GM18498 (cell line): ENCODE results near the gene C1orf198.
"Not testable (repeated sequence)": the region's sequence is repeated elsewhere in the genome, so short reads cannot be mapped to it uniquely, and the experiment has no call there.

Source experiments
- ATAC-seq: cut with Tn5 transposase; IDR thresholded peaks from one replicate; pipeline ENCODE4 v1.9.1; 2021; ENCODE audit warnings: mild to moderate bottlenecking, moderate library complexity; ENCODE audit not compliant: unreplicated experiment

Gene C1orf198

DNA sequence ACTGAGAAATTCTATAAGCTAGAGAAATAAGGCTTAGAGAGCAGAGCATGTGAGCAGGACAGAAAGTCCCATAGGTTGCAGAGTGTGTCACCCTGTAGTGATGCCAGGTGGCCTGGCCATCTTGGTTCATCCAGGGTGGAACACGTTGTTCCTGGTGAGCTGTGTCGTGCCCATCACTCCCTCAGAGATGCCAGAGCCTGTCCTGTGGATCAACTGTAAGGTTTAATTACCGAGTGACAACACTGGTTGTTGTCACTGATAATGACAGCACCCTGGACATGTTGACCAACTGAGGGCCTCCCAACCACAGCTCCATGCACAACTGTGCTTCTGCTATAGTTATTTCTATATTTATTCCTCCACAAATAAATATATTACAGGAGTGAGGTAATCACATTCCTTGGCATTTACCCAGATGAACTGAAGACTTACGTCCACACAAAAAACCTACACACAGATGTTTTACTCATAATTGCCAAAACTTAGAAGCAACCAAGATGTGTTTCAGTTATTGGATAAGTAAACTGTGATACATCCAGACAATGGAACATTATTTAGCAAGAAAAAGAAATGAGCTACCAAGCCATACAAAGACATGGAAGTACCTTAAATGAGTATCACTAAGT, 6.2 kb downstream of the C1orf198 start:
- ATAC-seq, result no peak

DNA sequence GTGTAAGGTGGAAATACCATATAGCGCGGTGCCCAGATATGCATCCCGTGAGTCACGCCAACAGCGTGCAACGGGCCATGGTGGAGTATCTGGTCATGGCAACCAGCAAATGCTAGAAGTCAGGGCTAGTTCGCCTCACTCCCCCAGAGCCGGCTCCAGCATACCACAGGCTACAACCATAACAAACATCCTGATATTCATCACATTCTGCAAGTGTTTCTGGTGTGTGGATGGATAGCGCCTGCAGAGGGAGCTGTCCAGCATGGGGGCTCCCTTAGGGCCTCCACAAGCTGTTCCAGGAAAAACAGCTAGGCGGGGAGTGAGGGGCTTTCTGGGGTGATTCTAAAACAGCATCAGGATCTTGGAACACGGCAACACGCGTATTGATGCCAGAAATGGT, 6.8 kb downstream of the C1orf198 start:
- no peak for ATAC-seq

DNA sequence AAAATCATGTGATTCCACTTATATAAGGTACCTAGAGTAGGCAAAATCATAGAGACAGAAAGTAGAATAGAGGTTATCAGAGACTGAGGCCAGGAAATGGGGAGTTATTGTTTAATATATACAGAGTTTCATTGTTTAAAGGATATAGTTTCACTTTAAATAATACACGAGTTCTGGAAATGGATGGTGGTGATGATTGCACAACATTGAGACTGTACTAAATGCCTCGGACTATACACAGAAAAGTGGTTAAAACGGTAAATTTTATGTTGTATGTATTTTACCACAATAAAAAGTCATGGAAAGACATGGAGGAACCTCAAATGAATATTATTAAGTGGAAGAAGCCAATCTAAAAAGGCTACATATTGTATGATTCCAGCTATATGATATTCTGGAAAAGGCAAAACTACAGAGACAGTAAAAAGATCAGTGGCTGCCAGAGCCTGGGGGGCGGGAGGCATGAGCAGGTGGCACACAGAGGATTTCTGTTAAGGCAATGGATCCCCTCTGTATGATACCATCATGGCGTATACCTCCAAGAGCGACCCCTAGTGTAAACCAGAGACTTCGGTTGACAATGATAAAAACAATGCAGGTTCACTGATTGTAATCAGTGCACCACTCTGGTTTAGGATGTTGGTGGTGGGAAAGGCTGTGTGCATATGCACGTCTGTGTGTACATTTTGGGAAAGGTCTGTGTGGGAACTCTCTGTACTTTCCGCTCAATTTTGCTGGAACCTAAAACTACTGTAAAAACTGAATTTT, 7.5 kb downstream of the C1orf198 start:
- ATAC-seq, result no peak

DNA sequence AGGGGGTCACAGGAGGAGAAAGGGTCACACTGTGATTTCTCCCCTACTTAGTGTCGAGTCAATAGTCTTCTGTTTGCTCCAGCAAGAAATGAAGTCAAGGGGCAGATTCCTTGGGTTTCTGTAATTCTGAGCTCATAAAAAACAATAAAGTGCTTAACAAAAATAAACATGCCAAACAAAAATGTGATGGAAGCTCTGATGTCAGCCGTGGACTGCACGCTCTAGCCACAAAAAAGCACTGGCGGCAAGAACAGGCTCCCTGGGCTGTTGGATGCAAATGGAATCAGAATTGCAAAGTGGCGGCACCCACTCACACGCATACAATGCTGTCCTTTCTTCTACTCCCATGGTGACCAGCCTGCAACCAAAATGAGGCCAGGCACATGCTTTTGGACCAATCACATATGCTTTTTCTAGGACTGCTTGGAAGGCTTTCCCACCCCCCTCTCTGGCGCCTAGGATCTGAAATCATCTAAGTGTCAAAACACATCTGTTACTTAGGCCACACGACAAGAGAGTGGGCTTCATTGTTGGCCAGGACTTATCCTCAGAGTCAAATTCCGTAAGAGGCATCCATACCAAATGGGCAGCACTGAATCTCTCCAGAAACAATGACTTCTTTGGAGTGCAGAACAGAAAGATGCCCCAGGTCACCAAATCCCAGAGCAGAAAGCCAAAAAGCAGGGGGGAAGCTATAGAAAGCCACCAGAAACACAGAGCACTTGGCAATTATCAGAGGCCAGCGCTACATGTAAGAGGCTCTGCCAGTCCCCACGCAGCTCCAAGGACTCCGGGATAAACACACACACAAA, 9.2 kb downstream of the C1orf198 start:
- no peak for ATAC-seq

DNA sequence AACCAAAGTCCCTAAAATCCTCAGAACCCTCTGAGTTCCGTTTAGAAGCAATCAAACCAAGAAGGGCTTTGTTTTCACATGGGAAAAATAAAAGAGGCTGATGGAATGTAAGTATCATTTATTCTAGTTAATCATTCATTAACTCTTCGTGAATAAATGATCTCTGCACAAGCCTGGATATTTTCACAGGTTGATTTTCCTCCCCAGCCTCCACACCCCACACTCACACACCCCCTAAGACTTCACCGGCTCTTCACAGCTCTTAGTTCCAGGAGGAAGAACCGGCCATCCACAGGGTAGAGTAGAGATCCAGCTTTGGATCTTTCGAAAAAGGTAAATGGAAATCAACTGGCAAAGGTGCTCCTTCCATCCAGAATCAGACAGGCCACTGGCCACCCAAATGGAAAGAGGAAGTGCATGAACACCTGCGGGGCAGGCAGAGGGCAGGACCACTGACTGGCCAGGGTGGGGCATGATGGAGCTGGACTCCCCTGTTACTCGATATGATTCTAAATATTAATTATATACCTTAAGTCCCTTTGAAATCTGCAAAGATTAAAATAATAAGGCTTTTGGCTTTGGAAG, 10.0 kb downstream of the C1orf198 start:
- no peak for ATAC-seq

DNA sequence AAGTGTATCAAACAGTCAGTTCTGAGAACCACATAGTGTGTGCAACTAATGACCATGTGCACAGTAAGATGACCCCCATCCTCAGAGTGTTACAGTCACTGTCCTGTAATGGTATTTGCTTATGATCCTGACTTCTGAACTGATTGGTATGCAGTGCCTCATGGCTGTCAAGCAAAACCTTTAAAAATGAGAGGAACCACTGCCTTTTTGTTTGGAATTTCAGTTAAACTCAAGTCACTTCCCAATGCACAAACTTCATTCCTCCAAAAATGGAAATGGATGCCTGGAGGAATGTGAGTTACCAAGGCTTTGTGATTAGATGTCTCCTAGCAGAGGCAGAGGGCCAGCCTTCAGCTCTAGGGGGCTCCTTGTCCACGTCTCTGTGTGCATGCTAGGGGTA, 10.5 kb downstream of the C1orf198 start:
- ATAC-seq, result no peak

DNA sequence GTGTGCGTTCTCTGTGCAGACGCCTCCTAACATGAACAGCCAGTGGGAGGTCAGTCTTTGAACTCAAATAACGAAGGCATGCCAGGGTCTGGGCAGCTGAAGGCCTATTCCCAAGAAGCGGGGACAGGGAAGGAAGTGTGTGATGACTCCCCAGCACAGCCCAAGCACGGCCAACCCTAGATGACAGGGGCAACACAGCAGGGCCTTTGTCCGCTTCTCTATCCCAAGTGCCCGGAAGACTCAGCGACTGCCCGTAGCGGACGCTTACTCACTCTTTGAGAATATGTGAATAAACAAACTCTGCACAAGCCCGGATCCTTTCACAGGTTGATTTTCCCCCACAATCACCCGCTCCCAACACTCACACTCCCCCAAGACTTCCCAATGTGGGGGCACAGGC, 11.2 kb downstream of the C1orf198 start:
- ATAC-seq, result no peak

DNA sequence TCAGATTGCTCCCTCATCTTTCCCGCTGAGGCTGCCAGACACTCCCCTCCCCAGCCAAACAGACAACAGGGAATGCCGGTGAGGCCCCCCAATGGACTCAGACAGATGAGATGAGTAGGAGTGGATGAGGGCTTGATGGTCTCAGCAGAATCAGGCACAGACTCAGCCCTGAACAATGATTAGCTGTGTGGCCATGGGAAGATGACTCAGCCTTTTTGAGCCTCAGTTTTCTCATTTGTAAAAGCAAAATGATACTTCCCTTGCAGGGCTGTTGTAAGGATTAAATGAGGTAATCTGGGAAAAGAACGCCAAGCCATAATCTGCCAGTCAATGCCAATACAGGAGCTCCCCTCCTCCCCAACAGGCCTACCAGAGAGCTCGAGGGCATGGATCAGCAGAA, 12.4 kb downstream of the C1orf198 start:
- ATAC-seq, result no peak

DNA sequence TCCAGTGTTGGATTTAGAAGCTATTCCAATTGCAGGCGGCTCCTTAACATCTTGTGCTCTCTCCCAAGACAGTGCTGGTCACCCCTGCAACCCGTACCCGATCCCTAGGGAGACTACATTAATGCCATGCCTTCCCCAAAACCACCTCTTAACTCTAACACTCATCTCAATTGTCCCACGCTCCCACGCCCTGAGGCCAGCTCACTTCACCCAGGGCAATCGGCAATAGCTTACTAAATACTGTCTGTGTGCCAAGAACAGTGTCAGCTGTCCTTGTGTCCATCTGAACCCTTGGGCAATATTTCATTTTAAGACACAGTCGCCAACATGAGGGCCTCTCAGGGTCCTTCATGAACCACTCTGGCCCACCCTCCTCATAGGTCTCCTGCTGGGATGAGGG, 13.9 kb downstream of the C1orf198 start:
- ATAC-seq, result no peak

DNA sequence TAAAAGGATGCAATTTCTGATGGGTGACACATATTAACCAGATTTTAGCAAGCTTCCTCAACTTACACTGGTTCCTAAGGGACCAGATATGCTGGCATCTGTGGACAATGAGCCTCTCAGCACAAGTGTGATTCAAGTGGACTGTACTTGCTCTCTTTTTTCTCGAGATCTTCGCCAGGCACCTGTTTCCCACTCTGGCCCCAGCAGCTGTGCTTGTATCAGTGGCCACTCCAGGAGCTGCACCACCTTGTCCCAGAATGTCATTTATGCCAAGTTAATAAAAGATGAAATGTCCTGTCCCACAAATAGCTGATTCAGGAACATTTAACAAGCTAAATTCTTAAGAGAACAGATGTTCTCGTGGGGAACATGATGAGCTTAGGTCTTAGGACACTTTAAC, 14.6 kb downstream of the C1orf198 start:
- ATAC-seq, result no peak

DNA sequence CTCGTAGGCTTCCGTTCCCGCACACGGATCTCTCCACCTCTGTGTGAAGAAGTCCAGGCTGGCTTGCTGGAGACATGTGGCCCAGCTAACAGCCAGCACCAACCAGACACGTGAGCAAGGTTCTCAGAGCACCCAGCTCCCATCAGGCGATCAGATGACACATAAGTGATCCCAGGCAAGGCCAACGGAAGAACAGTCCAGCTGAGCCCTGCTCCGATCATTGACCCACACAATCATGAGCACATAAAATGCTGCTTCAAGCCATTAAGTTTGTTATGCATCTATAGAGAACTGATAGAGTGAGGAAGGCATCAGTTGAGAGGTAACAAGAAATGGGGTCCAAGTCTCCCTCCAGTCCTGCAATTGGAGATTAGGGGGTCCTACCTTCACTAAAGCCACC, 15.4 kb downstream of the C1orf198 start:
- ATAC-seq, result no peak

DNA sequence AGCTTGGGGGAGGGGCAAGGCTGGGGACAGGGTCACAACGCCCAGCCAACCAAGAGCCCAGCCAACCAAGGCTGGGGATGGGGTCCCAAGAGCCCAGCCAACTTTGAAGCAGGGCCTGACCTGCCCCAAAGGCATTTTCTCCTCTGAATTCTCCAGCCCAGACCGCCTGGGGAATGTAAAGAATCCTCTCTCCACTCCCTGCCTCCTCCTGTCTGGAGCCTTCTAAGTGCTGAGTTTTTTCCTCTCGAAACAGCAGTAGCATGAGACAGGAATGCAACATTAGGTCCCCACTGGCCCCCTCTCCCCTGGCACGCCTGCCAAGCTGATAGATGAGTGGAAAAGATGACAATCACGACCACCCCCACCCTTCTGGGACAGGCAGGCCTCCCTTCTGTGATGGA, 17.0 kb downstream of the C1orf198 start:
- no peak for ATAC-seq

DNA sequence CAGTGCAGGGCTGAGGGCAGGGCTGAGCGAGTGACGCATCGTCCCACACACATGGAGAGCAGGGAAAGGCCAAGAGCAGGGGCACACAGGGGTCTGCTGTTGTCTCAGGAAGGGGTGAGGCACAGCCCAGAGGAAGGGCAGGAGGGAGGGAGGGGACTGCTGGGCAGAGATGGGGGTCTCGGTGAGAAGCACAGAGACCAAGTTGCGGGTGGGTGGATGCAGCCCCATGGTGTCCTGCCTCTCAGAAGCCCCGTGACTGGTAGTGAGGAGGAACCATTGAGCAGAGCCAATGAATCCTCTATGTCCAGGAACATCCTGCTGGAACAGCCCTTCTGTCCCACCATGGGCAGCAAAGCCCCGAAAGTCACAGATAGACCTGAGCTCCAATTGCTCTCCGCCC, 17.8 kb downstream of the C1orf198 start:
- ATAC-seq, result no peak

DNA sequence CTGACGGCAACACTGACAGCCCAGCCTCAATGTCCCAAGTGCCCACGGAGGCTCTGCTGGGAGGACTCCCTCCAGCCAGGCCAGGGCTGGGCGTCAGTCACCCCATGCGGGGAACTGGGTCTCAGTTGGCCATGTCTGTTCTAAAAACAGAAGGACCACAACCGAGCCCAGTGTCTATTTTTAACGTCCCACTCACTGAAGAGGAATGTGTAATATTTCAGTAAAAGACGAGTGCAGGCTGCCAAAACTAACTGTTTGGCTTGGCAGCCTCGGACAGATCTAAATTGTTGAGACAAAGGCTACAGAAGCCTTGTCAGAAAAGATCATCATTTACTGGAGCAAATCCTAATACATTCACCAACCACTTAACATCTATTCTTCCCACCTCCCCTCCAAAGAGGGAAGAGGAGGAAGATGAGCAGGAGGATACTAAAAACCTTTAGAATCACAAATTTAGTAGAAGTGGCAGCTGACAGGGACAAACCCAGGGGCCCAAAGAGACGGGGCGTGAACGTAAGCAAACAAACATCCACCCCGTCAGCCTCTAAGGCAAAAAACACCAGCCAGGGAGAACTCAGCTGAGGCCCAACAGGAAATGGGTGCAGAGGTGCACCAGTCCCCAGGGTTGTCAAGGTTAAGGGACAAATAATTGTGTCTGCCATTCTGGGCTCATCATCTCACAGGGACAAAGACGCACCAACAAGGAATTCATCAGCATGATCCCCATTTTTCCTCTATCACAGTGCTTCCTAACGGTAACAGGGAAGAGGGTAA, 18.7 kb downstream of the C1orf198 start:
- ATAC-seq, result no peak

DNA sequence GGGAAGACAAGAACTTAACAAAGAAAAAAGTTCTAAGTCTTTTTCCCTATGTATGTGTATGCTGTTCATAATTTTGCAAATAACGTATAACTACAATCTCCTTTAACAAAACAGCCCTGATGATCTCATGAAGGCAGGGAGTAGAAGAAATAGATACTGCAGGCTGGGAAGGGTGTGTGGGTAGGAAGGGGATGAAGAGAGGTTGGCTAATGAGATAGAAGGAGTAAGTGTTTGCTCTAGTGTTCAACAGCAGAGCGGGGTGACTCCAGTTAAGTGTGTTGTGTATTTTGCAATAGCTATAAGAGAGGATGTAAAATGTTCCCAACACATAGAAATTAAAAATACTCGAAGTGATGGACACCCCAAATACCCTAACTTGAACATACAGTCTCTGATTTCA, 20.1 kb downstream of the C1orf198 start:
- no peak for ATAC-seq

DNA sequence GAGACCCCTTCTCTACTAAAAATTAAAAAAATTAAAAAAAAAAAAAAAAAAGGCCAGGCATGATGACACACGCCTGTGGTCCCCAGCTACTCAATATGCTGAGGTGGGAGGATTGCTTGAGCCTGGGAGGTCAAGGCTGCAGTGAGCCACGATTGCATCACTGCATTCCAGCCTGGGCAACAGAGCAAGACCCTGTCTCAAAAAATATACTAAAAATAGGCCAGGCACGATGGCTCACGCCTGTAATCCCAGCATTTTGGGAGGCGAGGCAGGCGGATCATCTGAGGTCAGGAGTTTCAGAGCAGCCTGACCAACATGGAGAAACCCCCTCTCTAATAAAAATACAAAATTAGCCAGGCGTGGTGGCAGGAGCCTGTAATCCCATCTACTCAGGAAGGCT, 23.1 kb downstream of the C1orf198 start:
- ATAC-seq, result not testable (repeated sequence)

DNA sequence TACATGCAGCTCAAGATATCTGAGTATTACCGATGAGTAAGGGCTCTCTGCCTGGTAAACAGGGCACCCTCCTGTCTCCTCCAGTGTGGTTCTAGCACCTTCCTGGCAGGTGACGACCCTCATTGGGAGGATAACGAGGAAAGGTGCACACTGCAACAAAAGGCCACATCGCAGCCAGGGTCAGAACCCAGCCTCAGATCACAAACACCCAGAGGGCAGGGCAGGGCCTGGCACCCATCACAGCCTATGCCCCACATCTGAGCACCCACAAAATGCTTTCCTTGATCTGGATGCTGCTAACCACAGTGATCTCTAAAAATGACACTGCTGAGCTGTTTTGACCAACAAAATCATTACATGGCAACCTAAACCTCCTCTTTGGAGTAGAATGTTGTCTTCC, 23.8 kb downstream of the C1orf198 start:
- no peak for ATAC-seq

DNA sequence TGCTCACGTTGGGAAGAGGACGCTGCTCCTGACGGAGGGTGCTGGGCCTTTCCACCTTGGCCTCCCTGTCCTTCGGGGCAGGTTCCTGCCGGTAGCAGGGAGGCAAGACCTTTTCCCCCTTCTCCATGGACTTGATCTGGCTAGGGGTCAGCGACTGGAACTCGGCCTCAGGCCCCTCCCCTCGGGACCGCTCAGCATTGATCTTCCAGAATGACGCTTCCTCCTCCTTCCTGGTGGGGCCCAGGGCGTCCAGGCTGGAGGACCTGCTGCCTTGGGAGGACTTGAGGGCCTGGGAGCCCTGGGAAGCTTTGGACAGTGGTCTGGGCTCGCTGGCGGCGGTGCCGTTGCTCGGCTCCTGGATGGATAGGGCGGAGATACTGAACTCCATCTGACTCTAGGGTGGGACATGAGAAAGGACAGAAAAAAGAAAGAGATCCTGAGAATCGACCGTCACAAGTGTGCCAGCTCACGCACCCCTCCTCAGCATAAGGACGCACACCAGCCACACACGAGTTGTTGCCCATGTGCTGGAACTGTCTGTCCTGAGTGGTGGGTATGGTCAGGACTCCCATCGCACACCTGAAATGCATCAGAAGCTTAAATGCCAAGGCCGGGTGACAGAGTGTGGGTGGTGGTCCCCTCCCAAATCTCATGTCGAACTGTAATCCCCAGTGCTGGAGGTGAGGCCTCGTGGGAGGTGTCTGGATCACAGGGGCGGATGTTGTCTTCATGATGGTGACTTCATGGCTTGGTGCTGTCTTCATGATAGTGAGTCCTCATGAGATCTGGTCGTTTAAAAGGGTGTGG, 24.6 kb downstream of the C1orf198 start:
- no peak for ATAC-seq

DNA sequence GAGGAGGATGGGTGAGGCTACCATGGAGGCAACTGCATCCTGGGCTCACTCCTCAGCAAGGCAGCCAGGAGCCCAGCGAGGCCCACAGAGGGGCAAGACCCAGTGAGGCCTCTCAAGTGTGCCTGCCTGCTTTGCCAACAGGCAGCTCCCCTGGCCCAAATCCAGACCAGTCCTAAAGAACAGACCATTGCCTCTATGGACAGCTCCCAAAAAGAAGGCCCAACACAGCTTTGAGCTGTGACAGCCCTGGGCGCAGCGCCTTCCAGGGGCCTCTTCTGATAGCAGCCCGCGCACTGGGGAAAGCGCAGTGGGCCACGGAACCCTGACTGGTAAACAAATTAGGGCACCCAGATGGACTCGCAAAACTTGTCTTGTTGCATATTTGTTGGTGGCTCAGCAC, 25.5 kb downstream of the C1orf198 start:
- no peak for ATAC-seq

DNA sequence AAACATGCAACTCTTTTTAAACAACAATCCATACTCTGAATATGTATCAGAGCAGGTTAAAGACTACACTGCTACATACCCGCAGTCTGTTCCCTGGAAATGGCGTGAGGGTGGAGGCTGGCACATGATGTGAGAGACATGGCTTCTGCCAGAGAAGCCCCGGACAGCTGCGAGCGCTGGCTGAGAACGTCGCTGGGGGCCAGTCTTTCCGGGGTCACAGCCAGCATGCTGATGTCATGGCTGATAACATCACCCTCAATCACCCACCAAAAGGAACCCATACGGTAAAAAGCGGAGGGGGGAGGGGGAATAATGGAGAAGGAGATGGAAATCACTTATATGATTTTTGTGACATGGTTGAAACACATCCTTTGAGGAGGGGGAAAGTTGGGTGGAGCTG, 29.1 kb downstream of the C1orf198 start:
- ATAC-seq, result no peak
